ENCODE data around the gene IFT80. TPM values are rescaled to one million over a fixed set of nuclear protein-coding genes. Genes with fewer than 3 reads are reported as not detected.

IFT80 gene
- polyA plus RNA-seq, 4 donors: 49.4 to 73.4 (median 58.2) TPM

DNA sequence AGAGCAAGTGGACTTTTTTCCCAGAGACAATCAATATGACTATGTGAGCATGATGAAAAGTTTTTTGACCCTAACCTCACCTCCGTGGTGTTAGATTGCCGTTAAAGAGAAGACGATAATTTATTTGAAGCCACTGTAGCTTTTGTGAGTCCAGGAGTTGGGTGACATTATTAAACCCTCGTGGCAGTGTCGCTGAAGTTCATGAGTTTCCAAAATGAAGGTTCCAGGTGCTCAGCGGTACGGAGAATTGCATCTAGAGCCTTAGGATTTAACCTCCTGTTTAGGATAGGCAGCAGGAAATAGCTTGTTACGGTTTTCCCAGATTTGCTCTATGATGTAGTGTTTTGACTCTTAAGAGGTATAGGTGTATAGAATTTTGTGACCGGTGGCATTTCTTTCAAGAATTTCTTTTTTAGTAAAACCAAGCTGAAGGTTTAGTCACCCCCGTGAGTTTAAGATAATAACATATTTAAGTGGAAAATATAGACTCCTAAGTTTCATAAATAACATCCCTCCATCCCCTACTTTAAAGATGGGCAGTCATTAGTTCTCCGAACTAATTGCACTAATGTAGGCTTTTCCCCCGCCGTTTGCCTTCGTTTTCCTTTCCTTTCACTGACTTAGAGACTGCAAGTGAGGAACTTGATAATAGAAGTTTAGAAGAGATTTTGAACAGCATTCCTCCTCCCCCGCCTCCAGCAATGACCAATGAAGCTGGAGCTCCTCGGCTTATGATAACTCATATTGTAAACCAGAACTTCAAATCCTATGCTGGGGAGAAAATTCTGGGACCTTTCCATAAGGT lies 2.5 kb upstream of the IFT80 start:
- peak in 2 of 4 donors; percentile 40 to 50 for DNase-seq (ENCODE audit: low read depth in 4 of 4, low spot score in 2 of 4)

DNA sequence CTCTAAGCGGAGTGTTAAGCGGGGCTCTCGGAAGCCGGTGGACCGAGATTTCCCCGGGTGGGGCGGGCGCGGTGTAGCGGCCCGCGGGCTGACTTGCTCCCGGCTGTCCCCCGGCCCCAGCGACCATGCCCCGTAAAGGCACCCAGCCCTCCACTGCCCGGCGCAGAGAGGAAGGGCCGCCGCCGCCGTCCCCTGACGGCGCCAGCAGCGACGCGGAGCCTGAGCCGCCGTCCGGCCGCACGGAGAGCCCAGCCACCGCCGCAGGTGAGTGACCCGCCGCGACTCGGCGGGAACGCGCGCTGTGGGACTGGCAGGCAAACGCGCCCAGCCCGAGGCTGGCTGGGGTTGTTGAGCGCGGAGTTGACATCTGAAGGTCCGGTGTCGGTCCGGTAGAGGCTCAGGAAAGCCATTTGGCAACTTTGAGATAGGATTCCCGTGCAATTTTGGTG lies 1.7 kb upstream of the IFT80 start:
- no peak for DNase-seq (ENCODE audit: low read depth in 4 of 4, low spot score in 2 of 4)

DNA sequence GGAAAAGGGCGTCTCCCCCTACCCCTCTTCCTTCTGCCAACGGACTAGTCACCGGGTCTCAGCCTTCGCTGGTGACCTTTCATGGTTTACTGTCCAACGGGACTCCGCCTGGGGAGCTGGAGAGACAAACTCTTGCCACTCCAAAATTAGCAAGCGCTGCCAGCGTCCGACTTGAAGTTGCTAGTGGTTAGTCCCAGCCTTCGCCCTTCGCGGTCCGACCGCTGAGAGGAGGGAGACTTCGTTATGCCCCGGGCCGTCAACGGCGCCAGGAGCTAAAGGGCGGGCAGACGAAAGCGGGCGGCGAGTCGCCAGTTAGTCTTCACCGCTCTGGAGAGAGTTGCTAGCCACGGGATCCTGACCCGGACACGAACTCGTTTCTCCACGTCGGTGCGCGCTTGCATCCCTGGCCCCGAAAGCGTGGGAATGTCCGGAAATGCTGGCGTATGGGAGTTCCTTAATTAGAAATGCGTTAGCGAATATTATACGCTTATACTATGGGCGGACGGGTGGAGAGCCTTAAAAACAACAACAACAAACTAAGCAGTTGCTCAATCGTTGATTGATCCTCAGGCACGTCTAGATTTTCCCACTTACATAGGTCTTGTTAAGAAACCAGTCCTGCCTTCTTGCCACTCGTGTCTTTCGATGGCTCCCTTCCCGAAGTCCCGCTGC lies 1.1 kb upstream of the IFT80 start:
- peak in 2 of 4 donors; percentile 31 to 41 for DNase-seq (ENCODE audit: low read depth in 4 of 4, low spot score in 2 of 4)

DNA sequence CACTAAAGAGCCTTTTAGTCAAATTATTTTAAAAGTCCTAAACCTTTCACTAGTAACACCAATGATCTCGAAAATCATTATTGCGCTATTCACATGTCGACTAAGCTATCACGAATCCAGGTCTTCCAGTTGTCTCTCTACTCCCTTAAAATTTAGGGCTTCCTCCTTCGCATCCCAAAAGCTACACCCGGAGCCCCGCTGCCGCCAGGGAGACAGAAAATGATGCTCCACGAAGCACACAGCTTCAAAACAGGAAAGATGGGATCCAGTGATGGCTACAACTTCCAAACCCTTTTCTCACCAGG lies 253 bp downstream of the IFT80 start:
- DNase-seq (ENCODE audit: low read depth in 4 of 4, low spot score in 2 of 4): no peak

DNA sequence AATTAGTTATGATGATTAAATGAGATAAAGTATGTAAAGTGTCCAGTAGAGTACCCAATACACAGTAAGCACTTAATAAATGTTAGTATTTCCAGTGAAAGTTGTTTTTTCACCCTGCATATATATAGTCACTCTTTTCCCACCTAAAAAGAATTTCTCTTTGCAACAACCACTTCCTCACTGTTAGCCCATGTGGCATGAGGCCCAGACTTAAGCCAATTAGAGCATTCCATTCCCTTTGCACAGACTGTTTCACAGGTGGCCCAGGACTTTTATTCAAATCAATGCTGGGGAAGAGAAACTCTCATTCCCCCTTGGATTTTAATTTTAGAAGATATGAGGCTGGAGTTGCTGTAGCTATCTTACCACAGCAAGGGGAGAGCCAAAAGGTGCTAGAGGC lies 3.7 kb downstream of the IFT80 start:
- DNase-seq (ENCODE audit: low read depth in 4 of 4, low spot score in 2 of 4): no peak

DNA sequence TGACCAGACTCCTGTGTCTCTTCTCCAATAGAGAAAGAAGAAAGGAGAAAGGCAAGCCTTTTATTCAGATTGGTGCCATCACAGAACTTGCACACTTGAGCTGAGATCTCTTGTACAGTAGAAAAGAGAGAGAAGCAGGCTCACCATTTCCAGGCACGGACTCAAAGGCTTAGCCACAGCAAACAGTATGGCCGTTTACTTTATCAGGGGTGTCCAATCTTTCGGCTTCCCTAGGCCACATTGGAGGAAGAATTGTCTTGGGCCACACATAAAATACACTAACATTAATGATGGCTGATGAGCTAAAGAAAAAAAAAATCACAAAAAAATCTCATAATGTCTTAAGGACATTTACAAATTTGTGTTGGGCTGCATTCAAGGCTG lies 5.0 kb downstream of the IFT80 start:
- DNase-seq (ENCODE audit: low read depth in 4 of 4, low spot score in 2 of 4): no peak

DNA sequence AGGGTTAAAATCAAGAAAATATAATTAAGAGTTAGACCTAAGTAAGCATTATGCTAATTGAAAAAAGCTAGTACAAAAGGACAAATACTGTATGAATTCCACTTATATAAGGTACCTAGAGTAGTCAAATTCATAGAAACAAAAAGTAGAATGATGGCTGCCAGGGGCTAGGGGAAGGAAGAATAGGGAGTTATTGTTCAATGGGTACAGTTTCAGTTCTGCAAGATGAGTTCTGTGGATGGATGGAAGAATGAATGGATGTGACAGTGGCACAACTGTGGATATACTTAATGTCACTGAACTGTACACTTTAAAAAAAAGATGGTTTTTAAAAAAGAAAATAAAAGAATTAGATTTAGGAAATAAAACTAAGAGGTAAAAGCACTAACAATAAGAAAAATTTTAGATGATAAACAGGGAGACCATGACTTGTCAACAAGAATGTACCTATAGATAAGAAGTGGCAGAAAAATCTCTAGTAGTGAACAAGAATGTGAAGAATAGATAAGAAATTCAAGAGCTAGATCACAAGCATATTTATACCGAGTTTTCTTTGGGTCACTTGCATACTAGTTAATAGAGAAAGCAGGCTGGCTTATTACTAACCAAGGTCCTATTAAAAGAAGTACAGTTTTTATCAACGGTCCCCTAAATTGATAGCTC lies 5.5 kb downstream of the IFT80 start:
- DNase-seq (ENCODE audit: low read depth in 4 of 4, low spot score in 2 of 4): no peak

DNA sequence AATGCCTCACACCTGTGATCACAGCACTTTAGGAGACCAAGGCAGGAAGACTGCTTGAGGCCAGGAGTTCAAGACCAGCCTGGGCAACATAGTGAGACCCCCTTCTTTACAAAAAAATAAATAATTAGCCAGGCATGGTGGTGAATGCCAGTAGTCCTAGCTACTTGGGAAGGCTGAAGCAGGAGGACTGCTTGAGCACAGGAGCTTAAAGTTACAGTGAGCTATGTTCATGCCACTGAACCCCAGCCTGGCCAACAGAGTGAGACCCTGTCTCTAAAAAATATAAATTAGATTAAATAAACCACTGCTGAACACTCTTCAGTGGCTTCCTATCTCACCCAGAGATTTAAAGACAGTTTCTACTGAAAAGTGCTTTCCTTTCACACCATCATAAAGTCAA lies 6.2 kb downstream of the IFT80 start:
- DNase-seq (ENCODE audit: low read depth in 4 of 4, low spot score in 2 of 4): no peak

DNA sequence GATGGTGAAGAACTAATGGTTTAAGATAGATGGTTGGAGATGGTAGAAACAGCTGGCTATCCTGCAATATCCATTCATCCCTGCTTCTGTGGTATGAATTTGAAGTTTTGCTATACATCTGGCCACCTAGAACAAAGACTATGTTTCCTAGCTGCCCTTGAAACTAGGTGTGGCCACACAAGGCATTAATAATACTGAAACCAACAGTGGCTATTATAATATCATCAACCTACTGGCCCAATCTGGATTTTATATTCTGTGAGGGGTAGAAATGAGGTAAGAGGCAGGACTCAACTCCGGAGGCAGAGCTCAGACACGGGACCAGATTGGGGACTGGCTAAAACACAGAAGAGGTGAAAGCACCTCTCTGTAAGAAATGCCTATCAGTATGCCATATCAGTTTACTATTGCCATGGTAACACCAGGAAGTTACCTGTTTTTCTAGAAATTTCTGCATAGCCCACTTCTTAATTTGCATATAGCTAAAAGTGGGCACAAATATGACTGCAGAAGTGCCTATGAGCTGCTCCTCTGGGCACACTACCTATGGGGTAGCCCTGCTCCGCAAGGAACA lies 8.4 kb downstream of the IFT80 start:
- DNase-seq (ENCODE audit: low read depth in 4 of 4, low spot score in 2 of 4): no peak

DNA sequence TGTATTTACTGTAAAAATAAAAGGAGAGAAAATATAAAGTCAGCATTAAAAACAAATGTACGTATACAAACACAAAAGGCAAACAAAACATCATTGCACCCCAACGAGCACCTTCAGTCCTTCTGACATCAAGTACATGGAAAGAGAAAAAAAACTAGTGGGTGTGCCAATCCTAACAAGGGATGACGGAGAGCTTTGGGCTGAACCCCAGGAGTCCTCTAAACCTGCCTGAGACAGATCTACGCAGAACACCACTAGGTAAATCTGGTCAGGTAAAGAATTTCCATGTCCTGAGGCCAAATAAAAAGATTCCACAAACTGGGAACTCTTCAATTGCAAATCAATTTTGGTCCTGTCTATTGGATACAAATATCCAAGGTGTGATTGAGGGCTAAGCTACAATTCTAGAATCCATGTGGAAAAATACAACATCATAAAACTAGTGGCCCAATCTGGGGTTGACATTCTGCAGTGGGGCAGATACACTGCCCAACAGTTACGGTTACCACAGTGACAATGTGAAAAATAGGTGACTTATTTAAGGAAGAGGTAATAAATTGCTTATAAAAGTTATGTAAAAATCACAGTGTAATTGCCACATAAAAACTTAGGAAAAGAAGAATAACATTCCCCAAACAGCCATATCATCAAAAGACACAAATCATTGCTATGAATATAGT lies 14.2 kb downstream of the IFT80 start:
- DNase-seq (ENCODE audit: low read depth in 4 of 4, low spot score in 2 of 4): no peak

DNA sequence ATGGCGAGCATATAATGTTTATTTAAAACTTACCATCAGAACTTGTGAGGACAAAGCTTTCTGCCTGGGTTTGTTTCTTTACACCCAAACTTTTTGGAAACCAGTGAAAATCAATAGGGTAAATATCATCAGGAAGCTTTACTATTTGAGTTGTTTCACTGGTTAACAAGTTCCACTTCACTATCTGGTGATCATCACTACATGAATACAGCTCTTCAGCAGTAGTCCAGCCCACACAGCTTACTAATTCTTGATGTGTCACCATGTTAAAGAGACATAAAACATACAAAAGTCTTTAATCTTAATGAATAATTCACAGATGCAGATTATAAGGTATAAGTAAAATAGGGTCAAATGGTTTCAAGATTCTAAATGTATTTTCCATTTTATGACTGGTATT lies 17.6 kb downstream of the IFT80 start:
- no peak for DNase-seq (ENCODE audit: low read depth in 4 of 4, low spot score in 2 of 4)

DNA sequence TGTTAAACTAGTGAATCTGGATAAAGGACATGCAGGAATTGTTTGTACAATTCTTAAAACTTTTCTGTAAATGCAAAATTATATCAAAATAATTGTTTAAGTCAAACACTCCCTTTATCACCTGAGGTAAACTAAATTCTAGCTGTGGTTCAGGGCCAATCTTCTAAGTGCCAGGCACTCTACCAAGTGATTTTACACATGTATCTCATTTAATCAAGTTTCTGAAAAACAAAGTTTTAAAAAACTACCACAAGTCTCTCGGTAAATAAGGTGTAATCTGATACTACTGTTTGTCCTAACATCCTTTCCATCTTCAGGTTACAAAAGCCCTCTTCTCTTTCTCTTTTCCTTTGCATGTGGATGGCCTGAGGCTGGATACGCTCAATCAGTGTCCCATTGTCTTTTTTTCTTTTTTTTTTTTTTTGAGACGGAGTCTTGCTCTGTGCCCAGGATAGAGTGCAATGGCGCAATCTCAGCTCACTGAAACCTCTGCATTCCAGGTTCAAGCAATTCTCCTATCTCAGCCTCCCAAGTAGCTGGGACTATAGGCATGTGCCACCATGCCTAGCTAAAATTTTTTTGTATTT lies 19.3 kb downstream of the IFT80 start:
- no peak for DNase-seq (ENCODE audit: low read depth in 4 of 4, low spot score in 2 of 4)

DNA sequence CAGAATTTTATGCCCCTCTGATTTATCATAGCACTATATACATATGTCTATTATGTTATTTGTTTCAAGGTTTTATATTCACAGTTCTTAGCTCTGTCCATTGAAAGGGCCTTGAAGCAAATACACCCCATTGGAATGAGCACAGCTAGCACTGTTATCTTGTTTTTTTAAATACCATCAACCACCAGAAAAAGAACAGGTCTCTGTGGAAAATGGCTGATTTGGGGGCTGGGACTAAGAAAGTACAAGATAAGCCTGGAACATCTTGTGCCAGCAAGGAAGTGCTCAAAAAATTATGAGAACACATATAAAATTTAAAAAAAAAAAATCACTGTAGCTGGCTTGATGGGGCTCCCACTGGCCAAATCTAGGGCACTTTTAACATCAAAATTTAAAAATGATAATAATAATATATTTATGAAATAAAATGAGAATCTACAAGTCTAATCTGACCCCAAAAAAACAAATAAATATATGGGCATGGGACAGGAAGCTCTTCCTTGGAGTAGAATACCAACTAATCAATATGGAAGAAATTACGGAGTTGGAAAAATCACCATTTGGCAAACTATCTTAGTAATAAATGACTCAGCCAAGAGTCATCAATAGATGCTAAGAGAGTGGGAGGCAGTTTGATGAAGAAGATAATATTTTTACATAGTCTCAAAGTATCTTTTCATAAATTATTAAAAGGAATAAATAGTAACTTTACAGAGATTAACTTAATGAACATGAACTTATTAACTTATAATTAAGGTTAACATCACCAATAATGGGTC lies 20.5 kb downstream of the IFT80 start:
- no peak for DNase-seq (ENCODE audit: low read depth in 4 of 4, low spot score in 2 of 4)

DNA sequence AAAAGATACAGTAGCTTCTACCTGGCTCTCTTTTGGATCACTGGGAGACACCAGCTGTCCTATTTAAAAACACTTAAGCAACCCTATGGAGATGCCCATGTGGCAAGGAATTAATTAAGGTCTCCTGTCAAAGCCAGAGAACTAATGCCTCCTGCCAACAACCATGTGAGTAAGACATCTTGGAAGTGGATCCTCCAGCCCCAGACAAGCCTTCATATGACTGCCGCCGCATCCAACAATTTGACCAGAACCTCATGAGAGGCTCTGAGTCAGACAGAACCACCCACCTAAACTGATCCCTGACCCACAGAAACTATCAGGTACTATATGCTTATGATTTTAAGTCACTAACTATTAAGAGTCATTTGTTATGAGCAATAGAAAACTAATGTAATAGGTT lies 22.3 kb downstream of the IFT80 start:
- no peak for DNase-seq (ENCODE audit: low read depth in 4 of 4, low spot score in 2 of 4)

DNA sequence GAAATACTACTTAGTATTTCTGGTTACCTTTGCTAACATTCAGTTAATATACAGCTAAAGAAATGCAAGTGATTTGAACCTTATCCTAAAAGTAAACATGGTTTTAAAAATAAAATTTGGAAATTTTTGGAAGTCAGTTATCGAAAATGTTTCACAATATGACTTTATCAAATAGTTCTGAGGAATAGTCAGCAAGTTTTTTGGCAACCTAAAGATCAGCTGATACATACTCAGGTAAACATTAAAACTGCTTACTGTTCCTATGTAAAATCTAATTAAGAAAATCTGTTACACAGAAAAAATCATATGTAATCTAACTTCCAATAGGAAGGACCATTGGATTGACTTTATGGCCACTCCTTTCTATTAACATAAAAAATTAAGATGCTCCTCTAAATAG lies 24.1 kb downstream of the IFT80 start:
- no peak for DNase-seq (ENCODE audit: low read depth in 4 of 4, low spot score in 2 of 4)

DNA sequence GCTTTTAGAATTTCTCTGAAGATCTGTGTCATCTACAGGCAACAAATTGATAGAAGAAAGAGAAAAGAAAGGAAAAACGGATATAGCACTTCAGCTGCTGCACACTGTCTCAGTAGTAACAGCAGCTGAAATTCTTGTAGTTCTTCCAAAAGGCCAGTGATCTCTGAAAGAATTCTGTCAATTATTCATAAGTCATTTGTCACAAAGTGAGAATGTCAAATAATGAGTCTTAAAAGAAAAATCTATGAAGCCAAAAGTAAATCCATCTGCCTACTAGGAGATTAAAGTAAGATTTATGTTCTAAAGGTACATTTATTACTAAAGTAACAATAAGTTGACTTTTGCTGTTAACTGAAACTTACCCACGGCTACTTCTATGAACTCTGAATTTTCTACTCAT lies 24.6 kb downstream of the IFT80 start:
- no peak for DNase-seq (ENCODE audit: low read depth in 4 of 4, low spot score in 2 of 4)

DNA sequence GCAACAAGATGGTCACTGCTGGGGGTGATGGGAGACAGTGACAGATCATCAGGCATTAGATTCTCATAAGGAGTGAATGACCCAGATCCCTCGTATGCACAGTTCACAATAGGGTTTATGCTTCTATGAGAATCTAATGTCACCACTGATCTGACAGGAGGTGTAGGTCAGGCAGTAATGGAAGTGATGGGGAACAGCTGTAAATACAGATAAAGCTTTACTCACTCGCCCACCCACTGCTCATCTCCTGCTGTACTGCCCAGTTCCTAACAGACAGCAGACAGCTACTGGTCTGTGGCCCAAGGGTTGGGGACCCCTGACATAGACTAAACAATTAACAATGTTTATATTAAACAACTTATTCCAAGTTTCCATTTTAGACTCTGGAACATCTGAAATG lies 25.4 kb downstream of the IFT80 start:
- no peak for DNase-seq (ENCODE audit: low read depth in 4 of 4, low spot score in 2 of 4)

DNA sequence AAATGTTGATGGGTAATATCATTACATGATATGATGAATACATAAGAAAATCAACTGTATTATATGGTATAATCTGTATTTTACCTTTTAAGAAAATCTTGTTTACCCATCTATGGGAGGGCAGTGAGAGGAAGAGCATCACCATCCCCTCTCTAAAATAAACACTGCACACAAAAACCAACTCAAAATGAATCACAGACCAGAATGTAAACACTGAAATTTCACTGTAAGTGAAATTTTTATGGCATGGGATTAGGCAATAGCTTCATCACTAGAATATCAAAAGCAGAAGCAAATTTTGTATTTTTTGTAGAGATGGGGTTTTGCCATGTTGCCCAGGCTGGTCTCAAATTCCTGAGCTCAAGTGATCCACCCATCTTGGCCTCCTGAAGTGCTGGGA lies 26.2 kb downstream of the IFT80 start:
- no peak for DNase-seq (ENCODE audit: low read depth in 4 of 4, low spot score in 2 of 4)

DNA sequence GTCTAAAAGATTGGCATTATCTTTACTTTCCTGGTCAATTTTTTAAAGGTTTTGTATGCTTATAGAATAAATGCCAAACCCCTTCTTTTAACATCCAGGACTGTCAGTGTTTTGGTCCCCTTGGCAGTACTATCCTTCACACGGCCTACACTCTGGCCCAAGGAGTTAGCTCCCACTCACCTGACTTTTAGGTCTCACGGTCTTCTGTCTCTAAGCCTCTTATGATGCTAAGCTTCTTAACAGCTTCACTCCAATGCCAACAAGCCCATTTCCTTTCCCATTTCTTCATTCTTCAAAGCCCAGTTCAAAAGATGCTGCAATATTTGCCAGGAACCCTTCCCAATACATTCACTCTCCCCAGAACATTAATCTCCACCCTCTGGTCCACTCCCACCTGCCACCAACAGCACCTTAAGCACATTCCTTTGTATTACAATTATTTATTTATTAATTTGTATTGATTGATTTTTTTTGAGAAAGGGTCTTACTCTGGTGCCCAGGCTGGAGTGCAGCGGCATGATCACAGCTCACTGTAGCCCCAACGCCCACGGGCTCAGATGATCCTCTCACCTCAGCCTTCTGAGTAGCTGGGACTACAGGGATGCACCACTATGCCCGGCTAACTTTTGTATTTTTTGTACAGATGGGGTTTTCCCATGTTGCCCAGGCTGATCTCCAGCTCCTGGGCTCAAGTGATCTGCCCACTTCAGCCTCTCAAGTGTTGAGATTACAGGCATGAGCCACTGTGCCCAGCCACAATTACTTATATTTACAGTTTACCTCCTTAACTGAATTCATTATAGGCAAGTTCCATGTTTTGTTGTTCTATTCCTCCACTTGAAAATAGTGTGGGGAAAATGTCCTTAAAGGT lies 27.8 kb downstream of the IFT80 start:
- no peak for DNase-seq (ENCODE audit: low read depth in 4 of 4, low spot score in 2 of 4)

Data from left renal cortex interstitium (tissue), 4 donors.